Hepatocyte (in vitro differentiated cells): Measurements from ENCODE around the gene P3R3URF. TPM values are rescaled to one million over a fixed set of nuclear protein-coding genes. Genes with fewer than 3 reads are reported as not detected.
A peak's percentile ranks its signal among the peaks of the same experiment; 100 is the strongest.

Experiments used
- DNase-seq: peaks from one replicate; pipeline ENCODE4 v3.0.0-alpha.2; 2016; ENCODE audit warnings: low spot score
- H2AFZ ChIP-seq: fragments of 200-600 bp; sonication (generic); 2 replicates; pipeline ENCODE4 v1.6.0; 2016; ENCODE audit warnings: antibody characterized with exemption, mild to moderate bottlenecking
- H3K27ac ChIP-seq: fragments of 200-600 bp; sonication (generic); 2 replicates; pipeline ENCODE4 v1.5.1; 2016; ENCODE audit warnings: mild to moderate bottlenecking
- H3K27me3 ChIP-seq: fragments of 200-600 bp; sonication (generic); 2 replicates; pipeline ENCODE4 v1.6.1; 2016
- H3K36me3 ChIP-seq: fragments of 200-600 bp; sonication (generic); replicated peaks from 2 replicates; pipeline ENCODE4 v1.5.1; 2016; ENCODE audit warnings: low read depth; ENCODE audit not compliant: insufficient read depth
- H3K4me1 ChIP-seq: fragments of 200-600 bp; sonication (generic); 2 replicates; pipeline ENCODE4 v1.5.1; 2016; ENCODE audit warnings: mild to moderate bottlenecking, moderate library complexity; ENCODE audit not compliant: insufficient read depth
- H3K4me2 ChIP-seq: fragments of 200-600 bp; sonication (generic); 2 replicates; pipeline ENCODE4 v1.6.0; 2016
- H3K4me3 ChIP-seq: fragments of 200-600 bp; sonication (generic); 2 replicates; pipeline ENCODE4 v1.5.1; 2016; ENCODE audit warnings: mild to moderate bottlenecking
- H3K79me2 ChIP-seq: fragments of 200-600 bp; sonication (generic); 2 replicates; pipeline ENCODE4 v1.6.0; 2017; ENCODE audit warnings: mild to moderate bottlenecking
- H3K9me2 ChIP-seq: fragments of 200-600 bp; sonication (generic); replicated peaks from 2 replicates; pipeline ENCODE4 v1.6.0; 2017; ENCODE audit warnings: mild to moderate bottlenecking; ENCODE audit not compliant: insufficient read depth
- H3K9me3 ChIP-seq: fragments of 200-600 bp; sonication (generic); 2 replicates; pipeline ENCODE4 v1.5.1; 2016; ENCODE audit warnings: low read depth, mild to moderate bottlenecking
- H4K20me1 ChIP-seq: fragments of 200-600 bp; sonication (generic); 2 replicates; pipeline ENCODE4 v1.6.0; 2016; ENCODE audit warnings: mild to moderate bottlenecking; ENCODE audit not compliant: insufficient read depth, poor library complexity, severe bottlenecking
- CTCF ChIP-seq: fragments of 200-600 bp; sonication (generic); IDR thresholded peaks from 2 replicates; pipeline ENCODE4 v1.5.1; 2016; ENCODE audit warnings: antibody characterized with exemption, mild to moderate bottlenecking; ENCODE audit not compliant: poor library complexity
- EZH2 ChIP-seq: fragments of 200-600 bp; sonication (generic); IDR thresholded peaks from 2 replicates; pipeline ENCODE4 v1.6.1; 2016; ENCODE audit warnings: antibody characterized with exemption, mild to moderate bottlenecking, borderline replicate concordance
- EZH2phosphoT487 ChIP-seq: fragments of 200-600 bp; sonication (generic); IDR thresholded peaks from one replicate; pipeline ENCODE4 v1.6.1; 2018; ENCODE audit warnings: antibody characterized with exemption, mild to moderate bottlenecking, low read depth, moderate library complexity; ENCODE audit not compliant: unreplicated experiment, severe bottlenecking
- WGBS: methylation state at CpG from one replicate; pipeline ENCODE4 v1.1.6; 2016; ENCODE audit warnings: low lambda C conversion rate; ENCODE audit errors: missing lambda C conversion rate; 5-methylcytosine and 5-hydroxymethylcytosine counted together
- polyA plus RNA-seq: library from polyadenylated mRNA; unstranded; fragments of >200 nt; fragmentation: Nextera tagmentation; extraction: Ambion mirVana; gene quantifications from 2 replicates; pipeline ENCODE4 v1.2.1, GENCODE V29; 2016
- total RNA-seq: library from RNA; depleted of rRNA; stranded (reverse); fragments of >200 nt; gene quantifications from 2 replicates; pipeline ENCODE4 v1.2.3, GENCODE V29; 2014

P3R3URF gene
- total and polyA plus RNA-seq, 2 experiments from 2014 or later = not detected

- H3K36me3 ChIP-seq = no peaks in the 10 kb centered on the region
- H3K4me1 ChIP-seq = peaks cover 5% of the 10 kb centered on the region
- no peaks in the 10 kb centered on the region for H3K79me2 ChIP-seq
- H3K9me2 ChIP-seq = no peaks in the 10 kb centered on the region
- no peaks in the 10 kb centered on the region for H4K20me1 ChIP-seq
- no peak overlapping the region for H3K27ac ChIP-seq
- WGBS = 80% methylated on average over 1 of the region's 1 CpG
- H3K4me2 ChIP-seq = no peak overlapping the region
- TF ChIP-seq EZH2 (no peak), EZH2phosphoT487 (no peak), CTCF (no peak)
- H3K4me3 ChIP-seq = no peak overlapping the region
- no peak for DNase-seq
- H2AFZ ChIP-seq = no peak overlapping the region
- no peaks in the 10 kb centered on the region for H3K9me3 ChIP-seq
- no peaks in the 10 kb centered on the region for H3K27me3 ChIP-seq
Observed at GRCh38 chr1:46168477-46168876, 7.8 kb downstream of the P3R3URF start.

GRCh38 chr1:46166521-46167462, 9.5 kb downstream of the P3R3URF start:
- WGBS = 57% methylated on average over 47 of the region's 47 CpGs
- Histone ChIP-seq H3K36me3 (no peaks in the 10 kb centered on the region), H3K4me2 (peak overlapping the region; percentile 77), H3K27ac (no peak overlapping the region), H2AFZ (peak overlapping the region; percentile 56), H3K4me1 (no peaks in the 10 kb centered on the region), H3K4me3 (peak overlapping the region; percentile 4), H3K27me3 (no peaks in the 10 kb centered on the region), H3K9me3 (no peaks in the 10 kb centered on the region), H4K20me1 (no peaks in the 10 kb centered on the region), H3K9me2 (no peaks in the 10 kb centered on the region), H3K79me2 (no peaks in the 10 kb centered on the region)
- DNase-seq = no peak
- no peak for TF ChIP-seq EZH2
- no peak for TF ChIP-seq CTCF
- TF ChIP-seq EZH2phosphoT487 = no peak

GRCh38 chr1:46160212-46160611, 16.1 kb downstream of the P3R3URF start:
- Histone ChIP-seq H3K4me1 (no peaks in the 10 kb centered on the region), H4K20me1 (no peaks in the 10 kb centered on the region), H3K9me2 (no peaks in the 10 kb centered on the region), H3K9me3 (no peaks in the 10 kb centered on the region), H3K4me2 (no peak overlapping the region), H3K79me2 (no peaks in the 10 kb centered on the region), H3K27me3 (no peaks in the 10 kb centered on the region), H2AFZ (no peak overlapping the region), H3K4me3 (no peak overlapping the region), H3K36me3 (no peaks in the 10 kb centered on the region), H3K27ac (no peak overlapping the region)
- 100% methylated on average over 1 of the region's 1 CpG for WGBS
- TF ChIP-seq EZH2 (no peak), EZH2phosphoT487 (no peak), CTCF (no peak)
- DNase-seq = no peak
